ENCODE data around the gene RFX4. TPM values are rescaled to one million over a fixed set of nuclear protein-coding genes. Genes with fewer than 3 reads are reported as not detected.

The RFX4 gene
- total RNA-seq, 2 donors from 2014 or later, result 10.6 TPM; not detected in 1

DNA sequence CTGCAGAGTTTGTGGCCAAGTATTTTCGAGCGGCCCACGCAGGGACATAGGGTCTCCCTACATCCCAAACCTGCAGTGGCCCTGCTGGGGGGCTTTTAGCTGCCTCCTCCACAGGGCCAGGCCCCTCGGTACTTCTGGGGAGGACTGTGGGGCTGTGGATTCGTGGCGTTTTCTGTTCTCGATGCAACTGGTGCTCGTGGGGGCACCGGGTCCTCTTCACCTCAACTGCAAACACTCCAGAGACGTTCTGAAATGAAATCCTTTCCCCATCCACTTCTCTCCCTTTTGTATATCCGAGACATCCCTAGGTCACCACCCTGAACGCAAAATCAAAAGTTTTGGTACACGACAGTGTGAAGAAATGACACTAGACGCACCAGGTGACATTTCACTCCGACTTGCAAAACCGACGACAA, 2.3 kb downstream of the RFX4 start:
- intact Hi-C loops (cut with DNase I), result no loop called here
- 4% methylated on average over 17 of the region's 17 CpGs for WGBS
- H3K27ac ChIP-seq, result no peak overlapping the region
- no peaks in the 10 kb centered on the region for H3K9me3 ChIP-seq
- peaks cover 4% of the 10 kb centered on the region for H3K4me1 ChIP-seq (replicated peaks)
- no peak overlapping the region for H3K4me3 ChIP-seq
- H3K27me3 ChIP-seq (replicated peaks; ENCODE audit: insufficient read depth), result peaks cover 70% of the 10 kb centered on the region
- no peak for DNase-seq (ENCODE audit: low spot score)
- H3K36me3 ChIP-seq, result no peaks in the 10 kb centered on the region
- TF ChIP-seq, protein P1, sequence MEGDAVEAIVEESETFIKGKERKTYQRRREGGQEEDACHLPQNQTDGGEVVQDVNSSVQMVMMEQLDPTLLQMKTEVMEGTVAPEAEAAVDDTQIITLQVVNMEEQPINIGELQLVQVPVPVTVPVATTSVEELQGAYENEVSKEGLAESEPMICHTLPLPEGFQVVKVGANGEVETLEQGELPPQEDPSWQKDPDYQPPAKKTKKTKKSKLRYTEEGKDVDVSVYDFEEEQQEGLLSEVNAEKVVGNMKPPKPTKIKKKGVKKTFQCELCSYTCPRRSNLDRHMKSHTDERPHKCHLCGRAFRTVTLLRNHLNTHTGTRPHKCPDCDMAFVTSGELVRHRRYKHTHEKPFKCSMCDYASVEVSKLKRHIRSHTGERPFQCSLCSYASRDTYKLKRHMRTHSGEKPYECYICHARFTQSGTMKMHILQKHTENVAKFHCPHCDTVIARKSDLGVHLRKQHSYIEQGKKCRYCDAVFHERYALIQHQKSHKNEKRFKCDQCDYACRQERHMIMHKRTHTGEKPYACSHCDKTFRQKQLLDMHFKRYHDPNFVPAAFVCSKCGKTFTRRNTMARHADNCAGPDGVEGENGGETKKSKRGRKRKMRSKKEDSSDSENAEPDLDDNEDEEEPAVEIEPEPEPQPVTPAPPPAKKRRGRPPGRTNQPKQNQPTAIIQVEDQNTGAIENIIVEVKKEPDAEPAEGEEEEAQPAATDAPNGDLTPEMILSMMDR (IDR thresholded peaks at IDR 0.05), result no peak
- TF ChIP-seq POLR2A (IDR thresholded peaks at IDR 0.05) (no peak), POLR2AphosphoS5 (IDR thresholded peaks at IDR 0.05) (no peak)

DNA sequence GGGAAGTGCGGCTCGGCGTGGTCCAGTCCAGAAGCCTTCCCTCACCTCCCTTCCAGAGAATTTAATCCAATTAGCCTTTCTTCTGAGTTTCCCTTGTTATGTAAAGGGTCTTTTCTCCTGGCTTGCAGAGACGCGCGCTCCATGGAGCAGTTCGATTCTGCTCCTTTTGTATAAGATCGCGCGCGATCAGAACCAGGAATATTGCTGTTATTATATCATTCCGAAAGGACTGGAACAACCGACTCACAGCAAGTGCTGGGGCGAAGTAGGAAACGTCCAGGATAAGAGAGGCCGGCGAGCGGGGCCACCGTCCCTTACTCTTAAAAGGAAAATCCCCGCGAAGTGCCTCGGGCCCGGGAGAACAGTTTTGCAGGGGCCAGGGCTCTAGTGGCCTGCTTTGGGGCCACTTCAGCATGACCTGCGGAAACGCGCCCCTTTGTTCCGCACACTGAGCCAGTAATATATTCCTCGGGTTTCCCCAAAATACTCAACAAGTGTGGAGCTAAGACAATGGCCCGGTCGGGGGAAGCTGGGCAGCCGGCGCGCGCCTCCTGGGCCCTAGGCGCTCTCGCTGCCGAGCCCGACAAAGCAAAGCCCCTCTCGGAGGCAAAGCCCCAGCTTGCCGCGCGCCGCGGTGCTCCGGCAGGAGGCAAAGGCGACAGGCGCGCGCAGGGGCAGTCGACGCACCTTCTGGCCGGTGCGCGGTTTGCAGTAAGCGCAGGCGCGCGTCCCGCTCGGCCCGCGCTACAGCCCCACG, 2.9 kb downstream of the RFX4 start:
- no peak for DNase-seq (ENCODE audit: low spot score)
- TF ChIP-seq POLR2A (IDR thresholded peaks at IDR 0.05) (no peak), POLR2AphosphoS5 (IDR thresholded peaks at IDR 0.05) (no peak)
- TF ChIP-seq, protein P1 (IDR thresholded peaks at IDR 0.05), result no peak
- H3K36me3 ChIP-seq, result no peaks in the 10 kb centered on the region
- WGBS, result 3% methylated on average over 44 of the region's 63 CpGs
- no peak overlapping the region for H3K4me3 ChIP-seq
- peaks cover 65% of the 10 kb centered on the region for H3K27me3 ChIP-seq (replicated peaks; ENCODE audit: insufficient read depth)
- H3K9me3 ChIP-seq, result no peaks in the 10 kb centered on the region
- peaks cover 4% of the 10 kb centered on the region for H3K4me1 ChIP-seq (replicated peaks)
- no peak overlapping the region for H3K27ac ChIP-seq
- intact Hi-C loops (cut with DNase I), result no loop called here

DNA sequence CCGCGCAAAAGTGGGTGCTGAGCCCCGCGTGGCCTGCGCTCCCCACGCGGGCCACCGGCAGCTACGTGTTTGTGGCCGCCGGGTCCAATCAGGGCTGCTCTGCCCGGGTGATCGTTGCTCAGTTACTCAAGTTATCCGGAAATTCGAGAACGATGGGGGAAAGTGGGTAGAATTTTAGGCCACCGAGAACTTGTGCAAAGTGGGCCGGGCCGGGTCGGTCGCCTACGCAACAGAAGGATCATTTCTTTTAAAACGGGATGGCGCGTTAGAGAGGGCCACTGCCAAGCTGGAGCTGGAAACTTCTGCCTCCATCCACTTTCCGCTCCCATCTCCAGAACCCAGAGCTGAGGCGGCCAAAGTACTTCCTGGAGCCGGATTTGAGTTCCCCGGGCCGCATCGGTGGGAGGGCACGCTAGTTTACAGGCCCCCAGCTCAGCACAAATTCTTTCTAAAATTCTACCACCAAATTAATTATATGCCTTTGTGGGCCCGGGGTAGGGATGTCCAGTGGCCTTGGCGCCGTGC, 3.5 kb downstream of the RFX4 start:
- H3K36me3 ChIP-seq, result no peaks in the 10 kb centered on the region
- H3K27ac ChIP-seq, result no peak overlapping the region
- no peak for DNase-seq (ENCODE audit: low spot score)
- H3K9me3 ChIP-seq, result no peaks in the 10 kb centered on the region
- no peak overlapping the region for H3K4me3 ChIP-seq
- intact Hi-C loops (cut with DNase I), result no loop called here
- H3K4me1 ChIP-seq (replicated peaks), result peaks cover 4% of the 10 kb centered on the region
- H3K27me3 ChIP-seq (replicated peaks; ENCODE audit: insufficient read depth), result peaks cover 59% of the 10 kb centered on the region
- 3% methylated on average over 35 of the region's 35 CpGs for WGBS
- no peak for TF ChIP-seq POLR2A (IDR thresholded peaks at IDR 0.05)
- TF ChIP-seq, protein P1 (IDR thresholded peaks at IDR 0.05), result no peak
- TF ChIP-seq POLR2AphosphoS5 (IDR thresholded peaks at IDR 0.05), result no peak

DNA sequence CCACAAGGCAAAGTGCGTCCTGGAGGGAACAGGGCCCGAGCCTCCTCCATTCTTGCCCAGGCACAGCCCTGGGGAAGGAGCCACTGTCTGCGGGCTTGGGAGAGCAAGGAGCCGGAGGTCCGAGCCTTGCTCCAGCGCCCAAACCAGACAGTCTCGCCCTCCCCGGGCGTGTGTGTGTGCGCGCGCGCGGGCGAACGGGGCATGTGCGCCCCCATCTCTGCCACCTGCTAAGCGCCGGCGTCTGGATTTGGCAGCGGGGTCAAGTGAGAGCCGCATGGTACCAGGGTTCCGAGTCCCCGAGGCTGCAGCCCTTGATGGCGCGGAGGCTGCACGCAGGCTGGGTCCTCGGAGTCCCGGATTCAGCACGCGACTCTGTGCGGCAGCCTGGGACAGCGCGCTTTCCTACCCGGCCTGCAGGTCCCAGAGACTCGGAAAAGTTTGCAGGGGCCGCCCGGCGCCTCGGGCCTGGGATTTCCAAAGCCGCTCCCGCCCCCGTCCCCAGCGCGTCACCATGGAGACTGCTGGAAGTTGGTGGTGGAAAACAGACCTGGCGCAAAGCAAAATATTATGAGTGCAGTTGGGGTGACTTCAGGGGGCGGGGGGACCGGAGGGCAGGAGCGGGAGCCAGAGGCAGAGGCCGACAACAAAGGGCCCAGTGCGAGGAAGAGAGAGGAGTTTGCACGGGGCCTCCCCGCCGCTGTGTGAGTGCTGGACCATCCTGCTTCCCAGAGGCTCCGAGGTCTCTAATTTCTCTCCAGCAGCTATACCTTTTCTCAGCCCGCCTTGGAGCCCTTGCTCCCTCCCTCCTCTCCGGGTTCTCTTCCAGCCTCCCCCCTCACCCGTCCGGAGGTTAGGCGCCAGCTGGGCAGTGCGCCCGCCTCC, 4.2 kb downstream of the RFX4 start:
- 1% methylated on average over 58 of the region's 62 CpGs for WGBS
- intact Hi-C loops (cut with DNase I), result no loop called here
- DNase-seq (ENCODE audit: low spot score), result no peak
- no peaks in the 10 kb centered on the region for H3K9me3 ChIP-seq
- TF ChIP-seq, protein P1 (IDR thresholded peaks at IDR 0.05), result no peak
- TF ChIP-seq POLR2AphosphoS5 (IDR thresholded peaks at IDR 0.05) (no peak), POLR2A (IDR thresholded peaks at IDR 0.05) (no peak)
- H3K4me3 ChIP-seq, result no peak overlapping the region
- H3K36me3 ChIP-seq, result no peaks in the 10 kb centered on the region
- H3K4me1 ChIP-seq (replicated peaks), result peaks cover 4% of the 10 kb centered on the region
- peaks cover 53% of the 10 kb centered on the region for H3K27me3 ChIP-seq (replicated peaks; ENCODE audit: insufficient read depth)
- H3K27ac ChIP-seq, result no peak overlapping the region
